H9 (cell line): ENCODE measurements around the gene SLC22A12. TPM values are rescaled to one million over a fixed set of nuclear protein-coding genes. Genes with fewer than 3 reads are reported as not detected.

Source experiments
- DNase-seq: peaks from one replicate; pipeline ENCODE4 v3.0.0-alpha.2; 2017
- H2AFZ ChIP-seq: one replicate; pipeline ENCODE4 v1.6.1; 2013; ENCODE audit warnings: mild to moderate bottlenecking, low read length, control low read depth, moderate library complexity
- H2AK5ac ChIP-seq: 2 replicates; pipeline ENCODE4 v1.6.1; 2013; ENCODE audit warnings: low read length, control low read depth, mixed read lengths; ENCODE audit not compliant: insufficient read length
- H2BK120ac ChIP-seq: one replicate; pipeline ENCODE4 v1.6.1; 2013; ENCODE audit warnings: low read depth, mild to moderate bottlenecking, low read length, control low read depth, inconsistent platforms; ENCODE audit not compliant: poor library complexity, severe bottlenecking
- H2BK12ac ChIP-seq: 2 replicates; pipeline ENCODE4 v1.6.1; 2013; ENCODE audit warnings: low read length, control low read depth, mixed read lengths, low read depth; ENCODE audit not compliant: insufficient read length
- H2BK15ac ChIP-seq: 2 replicates; pipeline ENCODE4 v1.6.1; 2013; ENCODE audit warnings: low read depth, low read length, control low read depth
- H2BK20ac ChIP-seq: one replicate; pipeline ENCODE4 v1.6.1; 2013; ENCODE audit warnings: low read depth, mild to moderate bottlenecking, low read length, control low read depth, inconsistent platforms; ENCODE audit not compliant: poor library complexity, severe bottlenecking
- H2BK5ac ChIP-seq: 2 replicates; pipeline ENCODE4 v1.6.1; 2013; ENCODE audit warnings: low read length, control low read depth, mixed read lengths; ENCODE audit not compliant: insufficient read length
- H3K14ac ChIP-seq: 2 replicates; pipeline ENCODE4 v1.6.1; 2013; ENCODE audit warnings: low read length, control low read depth; ENCODE audit not compliant: insufficient read depth
- H3K18ac ChIP-seq: 2 replicates; pipeline ENCODE4 v1.6.1; 2013; ENCODE audit warnings: low read depth, mild to moderate bottlenecking, mixed read lengths, low read length, control low read depth; ENCODE audit not compliant: insufficient read length
- H3K23ac ChIP-seq: 2 replicates; pipeline ENCODE4 v1.6.1; 2013; ENCODE audit warnings: low read length, control low read depth, mixed read lengths, low read depth; ENCODE audit not compliant: insufficient read length
- H3K23me2 ChIP-seq: 2 replicates; pipeline ENCODE4 v1.6.1; 2013; ENCODE audit warnings: low read depth, mild to moderate bottlenecking, mixed read lengths, low read length, control low read depth; ENCODE audit not compliant: insufficient read length, poor library complexity, severe bottlenecking
- H3K27ac ChIP-seq: 2 replicates; pipeline ENCODE4 v1.5.1; 2013; ENCODE audit warnings: low read length, control low read depth, mixed read lengths, low read depth; ENCODE audit not compliant: insufficient read length
- H3K27me3 ChIP-seq: 2 replicates; pipeline ENCODE4 v1.6.1; 2013; ENCODE audit warnings: low read length, control low read depth, inconsistent platforms; ENCODE audit not compliant: insufficient read depth
- H3K4ac ChIP-seq: 2 replicates; pipeline ENCODE4 v1.6.1; 2013; ENCODE audit warnings: low read depth, mild to moderate bottlenecking, control low read depth, inconsistent platforms, low read length, moderate library complexity
- H3K4me1 ChIP-seq: 2 replicates; pipeline ENCODE4 v1.6.1; 2013; ENCODE audit warnings: low read length, control low read depth, inconsistent platforms; ENCODE audit not compliant: insufficient read depth
- H3K4me2 ChIP-seq: 2 replicates; pipeline ENCODE4 v1.6.1; 2013; ENCODE audit warnings: low read length, control low read depth, mixed read lengths; ENCODE audit not compliant: insufficient read length, insufficient read depth
- H3K56ac ChIP-seq: 2 replicates; pipeline ENCODE4 v1.6.1; 2013; ENCODE audit warnings: low read depth, mild to moderate bottlenecking, mixed read lengths, low read length, control low read depth; ENCODE audit not compliant: insufficient read length
- H3K79me1 ChIP-seq: 2 replicates; pipeline ENCODE4 v1.6.1; 2013; ENCODE audit warnings: low read depth, mild to moderate bottlenecking, moderate library complexity, low read length, control low read depth, inconsistent platforms; ENCODE audit not compliant: insufficient read depth, poor library complexity, severe bottlenecking
- H3K79me2 ChIP-seq: 2 replicates; pipeline ENCODE4 v1.6.1; 2013; ENCODE audit warnings: low read length, control low read depth, inconsistent platforms; ENCODE audit not compliant: insufficient read depth
- H3K9ac ChIP-seq: 2 replicates; pipeline ENCODE4 v1.6.1; 2013; ENCODE audit warnings: low read length, control low read depth, mixed read lengths; ENCODE audit not compliant: insufficient read length; ENCODE audit errors: extremely low read depth
- H3K9me3 ChIP-seq: one replicate; pipeline ENCODE4 v1.6.1; 2013; ENCODE audit warnings: low read depth, low read length, inconsistent platforms; ENCODE audit not compliant: control insufficient read depth
- H3T11ph ChIP-seq: one replicate; pipeline ENCODE4 v1.6.1; 2013; ENCODE audit warnings: mild to moderate bottlenecking, low read length, control low read depth, inconsistent platforms
- H4K20me1 ChIP-seq: one replicate; pipeline ENCODE4 v1.6.1; 2013; ENCODE audit not compliant: control insufficient read depth, insufficient read length, insufficient read depth
- H4K5ac ChIP-seq: 2 replicates; pipeline ENCODE4 v1.6.1; 2013; ENCODE audit warnings: low read depth, mild to moderate bottlenecking, mixed read lengths, low read length, control low read depth; ENCODE audit not compliant: insufficient read length
- H4K8ac ChIP-seq: replicated peaks from 2 replicates; pipeline ENCODE4 v1.6.1; 2013; ENCODE audit warnings: low read length, control low read depth, mixed read lengths, low read depth; ENCODE audit not compliant: insufficient read length
- H4K91ac ChIP-seq: 2 replicates; pipeline ENCODE4 v1.6.1; 2013; ENCODE audit warnings: low read depth, mild to moderate bottlenecking, moderate library complexity, mixed read lengths, low read length, control low read depth; ENCODE audit not compliant: insufficient read length
- H3K27ac Mint-ChIP-seq, 3 experiments: 2 replicates in 2 of 3; 3 replicates in 1 of 3; pipeline ENCODE4 v1.8.0; 2020 to 2021; ENCODE audit warnings: mixed read lengths in 3 of 3, mild to moderate bottlenecking in 1 of 3, moderate library complexity in 1 of 3
- H3K27me3 Mint-ChIP-seq: 2 replicates; pipeline ENCODE4 v1.8.0; 2021; ENCODE audit warnings: low read depth, mild to moderate bottlenecking, moderate library complexity, mixed read lengths
- H3K36me3 Mint-ChIP-seq, 3 experiments: 2 replicates in 2 of 3; 3 replicates in 1 of 3; pipeline ENCODE4 v1.8.0; 2020 to 2021; ENCODE audit warnings: low read depth in 3 of 3, mixed read lengths in 3 of 3; ENCODE audit not compliant: insufficient read depth in 1 of 3
- H3K4me1 Mint-ChIP-seq, 2 experiments: 2 replicates each; pipeline ENCODE4 v1.8.0; 2020; ENCODE audit warnings: mixed read lengths in 2 of 2
- H3K4me3 Mint-ChIP-seq, 2 experiments: 2 replicates in 1 of 2; 3 replicates in 1 of 2; pipeline ENCODE4 v1.8.0; 2020 to 2021; ENCODE audit warnings: mild to moderate bottlenecking in 2 of 2, mixed read lengths in 2 of 2, moderate library complexity in 1 of 2
- H3K9me3 Mint-ChIP-seq, 2 experiments: 2 replicates in 1 of 2; 3 replicates in 1 of 2; pipeline ENCODE4 v1.8.0; 2020; ENCODE audit warnings: mild to moderate bottlenecking in 2 of 2, mixed read lengths in 2 of 2, moderate library complexity in 1 of 2
- CTCF ChIP-seq: fragments of 200-600 bp; sonication (generic); conservative IDR thresholded peaks from 3 replicates; pipeline ENCODE4 v1.8.0; 2021; ENCODE audit warnings: antibody characterized with exemption, mild to moderate bottlenecking
- WGBS: extraction: QIAGEN DNeasy Blood & Tissue Kit; methylation state at CpG from one replicate; pipeline ENCODE4 v1.1.7; 2013; ENCODE audit warnings: missing lambda C conversion rate, low lambda C conversion rate, mixed read lengths; ENCODE audit not compliant: insufficient read length; ENCODE audit errors: extremely low coverage; 5-methylcytosine and 5-hydroxymethylcytosine counted together
- total RNA-seq: library from RNA; stranded (reverse); gene quantifications from 2 replicates; pipeline ENCODE4 v1.2.1, GENCODE V29; 2021

The SLC22A12 gene
- total RNA-seq, 1 experiment from 2014 or later, result not detected

GRCh38 chr11:64563966-64564365, 27.1 kb upstream of the SLC22A12 start:
- Histone ChIP-seq H3K4ac (no peak overlapping the region), H3K27ac (no peak overlapping the region), H4K8ac (no peak overlapping the region), H3K23me2 (peaks cover 5% of the 10 kb centered on the region), H3K4me1 (no peaks in the 10 kb centered on the region; the same call in 1 of the 2 replicates), H3K9me3 (no peaks in the 10 kb centered on the region), H3K9ac (no peak overlapping the region), H3T11ph (no peak overlapping the region), H3K79me1 (no peaks in the 10 kb centered on the region), H3K79me2 (no peaks in the 10 kb centered on the region), H3K4me2 (no peak overlapping the region), H2BK20ac (no peak overlapping the region), H3K27me3 (no peaks in the 10 kb centered on the region), H2BK120ac (no peak overlapping the region), H2BK15ac (no peak overlapping the region), H2AFZ (no peak overlapping the region), H3K23ac (no peak overlapping the region), H2BK5ac (no peak overlapping the region), H3K14ac (no peak overlapping the region), H4K20me1 (no peaks in the 10 kb centered on the region), H2BK12ac (no peak overlapping the region), H3K18ac (no peak overlapping the region), H4K5ac (no peak overlapping the region), H4K91ac (no peak overlapping the region), H3K56ac (no peak overlapping the region), H2AK5ac (no peak overlapping the region)
- WGBS, result no CpG with 5 or more reads among the region's 12 CpGs
- no peaks in the 10 kb centered on the region; a peak in 1 of 7 replicates for H3K36me3 Mint-ChIP-seq
- H3K4me1 Mint-ChIP-seq, result peaks cover 37 to 44% of the 10 kb centered on the region in 2 experiments
- TF ChIP-seq CTCF, result no peak
- no peaks in the 10 kb centered on the region for H3K9me3 Mint-ChIP-seq
- H3K4me3 Mint-ChIP-seq, result no peak overlapping the region
- no peak for DNase-seq
- peaks cover 2% of the 10 kb centered on the region for H3K27me3 Mint-ChIP-seq
- no peak overlapping the region for H3K27ac Mint-ChIP-seq
